KOPT-K1 (cell line): ENCODE measurements around the gene EMILIN1.

Experiments
- H3K27ac ChIP-seq: fragments of 200-600 bp; sonication (generic); 2 replicates; pipeline ENCODE4 v1.5.1; 2016; ENCODE audit warnings: antibody characterized with exemption, mild to moderate bottlenecking, low read depth, low read length; ENCODE audit not compliant: poor library complexity, severe bottlenecking
- H3K36me3 ChIP-seq: fragments of 200-600 bp; sonication (generic); 2 replicates; pipeline ENCODE4 v1.5.1; 2017; ENCODE audit warnings: antibody characterized with exemption, mild to moderate bottlenecking, low read length, moderate library complexity; ENCODE audit not compliant: insufficient read depth
- H3K9me3 ChIP-seq: fragments of 200-600 bp; sonication (generic); 2 replicates; pipeline ENCODE4 v1.5.1; 2017; ENCODE audit warnings: antibody characterized with exemption, low read length, mild to moderate bottlenecking; ENCODE audit not compliant: insufficient read depth, poor library complexity, severe bottlenecking

Gene EMILIN1

DNA sequence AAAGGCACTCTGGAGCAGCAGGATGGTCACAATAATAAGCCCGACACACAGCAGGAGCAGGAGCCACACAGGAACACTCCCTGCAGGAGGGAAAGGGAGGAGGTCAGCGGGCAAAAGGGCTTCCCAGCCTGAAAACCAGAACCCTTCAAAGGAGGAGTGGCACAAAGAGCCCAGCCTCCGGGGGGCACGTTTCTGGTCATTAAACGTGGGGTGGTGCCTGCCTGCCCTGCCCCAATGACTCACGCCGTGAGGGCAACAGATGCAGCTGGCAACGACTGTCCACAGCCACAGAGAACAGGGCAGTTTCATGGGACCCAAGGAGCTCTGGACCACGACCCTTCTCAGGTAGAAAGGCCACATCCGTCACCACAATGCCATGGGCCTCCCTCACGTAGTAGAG lies 53.0 kb downstream of the EMILIN1 start:
- Histone ChIP-seq H3K36me3 (peaks cover 43% of the 10 kb centered on the region), H3K27ac (no peak overlapping the region), H3K9me3 (no peaks in the 10 kb centered on the region)

DNA sequence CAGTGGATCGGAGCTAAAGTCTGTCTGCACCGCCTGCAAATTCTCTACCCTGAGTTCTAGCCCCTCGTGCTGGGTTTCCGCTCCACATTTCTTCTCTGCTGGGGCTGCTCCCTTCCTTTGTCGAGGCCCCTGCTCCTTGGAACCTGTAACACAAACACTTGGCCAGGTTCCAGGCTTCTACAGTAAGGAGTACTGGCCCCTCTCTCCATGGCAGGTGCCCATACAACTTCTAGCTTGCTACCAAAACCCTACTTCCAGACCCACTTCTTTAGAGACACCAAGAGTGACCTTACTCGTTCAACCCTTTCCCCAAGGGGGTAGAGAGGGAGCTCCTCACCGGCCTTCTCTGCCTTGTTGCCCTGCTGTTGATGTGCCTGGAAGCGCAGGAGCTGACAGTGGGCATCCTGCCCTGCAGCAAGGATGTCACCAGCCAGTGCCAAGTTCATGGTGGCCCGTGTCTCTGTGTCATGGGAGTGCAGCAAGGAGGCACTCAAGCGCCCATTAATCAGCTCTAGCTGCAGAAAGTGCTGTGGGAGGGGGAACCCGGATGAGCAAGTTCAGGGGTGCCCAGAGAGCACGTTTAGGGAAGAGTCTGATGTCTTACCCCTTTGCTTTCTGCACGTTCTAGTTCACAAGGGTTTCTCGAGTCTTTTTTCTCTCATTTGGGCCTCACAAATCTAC lies 54.9 kb downstream of the EMILIN1 start:
- Histone ChIP-seq H3K9me3 (no peaks in the 10 kb centered on the region), H3K27ac (peak overlapping the region; percentile 71), H3K36me3 (peaks cover 43% of the 10 kb centered on the region)

GRCh38 chr2:27133905-27134780 lies 55.7 kb downstream of the EMILIN1 start, which contains the start of gene PREB:
Gene PREB (minus strand): TSS chr2:27134636. CDS start chr2:27134421, 215 bp downstream.
- H3K9me3 ChIP-seq: no peaks in the 10 kb centered on the region
- H3K36me3 ChIP-seq: peaks cover 40% of the 10 kb centered on the region
- H3K27ac ChIP-seq: peak within 1 kb of the TSS; percentile 71

GRCh38 chr2:27134781-27135477 lies 56.5 kb downstream of the EMILIN1 start:
- peak overlapping the region; percentile 71 for H3K27ac ChIP-seq
- H3K9me3 ChIP-seq: no peaks in the 10 kb centered on the region
- peaks cover 32% of the 10 kb centered on the region for H3K36me3 ChIP-seq

DNA sequence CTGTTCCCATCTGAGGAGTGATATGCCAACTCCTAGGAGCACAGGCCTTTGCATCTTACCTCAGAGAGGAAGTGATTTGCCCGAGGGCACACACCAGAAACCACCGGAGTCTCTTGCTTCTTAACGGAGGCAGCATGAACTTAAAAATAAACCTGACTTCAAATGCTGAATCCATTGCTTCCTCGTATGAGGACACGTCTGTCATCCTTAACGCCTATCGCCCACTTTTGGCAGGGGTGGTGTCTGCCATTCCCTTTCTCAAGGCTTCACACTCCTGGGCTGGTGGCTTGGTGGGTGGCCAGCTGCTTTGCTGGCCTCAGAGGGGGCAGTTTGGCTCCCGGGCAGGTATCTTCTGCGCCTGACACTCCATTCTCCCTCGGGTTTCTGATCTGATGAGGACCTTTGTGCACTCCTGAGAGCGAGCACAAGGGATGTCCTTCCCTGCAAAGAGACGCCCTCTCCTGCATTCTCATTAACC lies 57.1 kb downstream of the EMILIN1 start:
- no peak overlapping the region for H3K27ac ChIP-seq
- H3K36me3 ChIP-seq: peaks cover 27% of the 10 kb centered on the region
- H3K9me3 ChIP-seq: no peaks in the 10 kb centered on the region
